BJ (cell line): ENCODE results near the gene CSRNP3. TPM values are rescaled to one million over a fixed set of nuclear protein-coding genes. Genes with fewer than 3 reads are reported as not detected.

Experiments used
- CTCF ChIA-PET: fragments of 350-600 bp; formaldehyde crosslinking; extraction: SDS; loops from one replicate; lab custom pipeline; 2021; ENCODE audit warnings: antibody characterized with exemption, inconsistent platforms; lab: Yijun Ruan, JAX
- POLR2A ChIA-PET: fragments of 300-600 bp; sonication (Branson Sonifier 250); formaldehyde crosslinking; extraction: SDS; loops from one replicate; lab custom pipeline; 2021; ENCODE audit warnings: antibody characterized with exemption; lab: Charles Lee
- DNase-seq: peaks from one replicate; pipeline ENCODE4 v3.0.0-alpha.2; 2011; ENCODE audit warnings: low read depth
- H3K27me3 ChIP-seq: 2 replicates; pipeline ENCODE4 v1.6.0; 2011; ENCODE audit warnings: low read length; ENCODE audit not compliant: control insufficient read depth, insufficient read depth
- H3K36me3 ChIP-seq: 2 replicates; pipeline ENCODE4 v1.5.1; 2011; ENCODE audit warnings: low read length; ENCODE audit not compliant: control insufficient read depth, insufficient read depth
- H3K4me3 ChIP-seq: 2 replicates; pipeline ENCODE4 v1.5.1; 2011; ENCODE audit warnings: low read depth, mild to moderate bottlenecking, control low read depth, low read length
- CTCF ChIP-seq: IDR thresholded peaks from 2 replicates; pipeline ENCODE4 v1.5.1; 2011; ENCODE audit warnings: low read depth, mild to moderate bottlenecking, control low read depth, inconsistent platforms, low read length, moderate library complexity; ENCODE audit not compliant: insufficient read depth
- polyA minus RNA-seq: library from RNA; depleted of rRNA, polyadenylated mRNA; stranded (reverse); fragments of >200 nt; gene quantifications from 2 replicates; pipeline ENCODE4 v1.2.3, GENCODE V29; 2011; rRNA and poly(A)+ RNA removed
- polyA plus RNA-seq: library from polyadenylated mRNA; depleted of rRNA; stranded (reverse); fragments of >200 nt; gene quantifications from 2 replicates; pipeline ENCODE4 v1.2.3, GENCODE V29; 2011; rRNA removed

The CSRNP3 gene, protein sequence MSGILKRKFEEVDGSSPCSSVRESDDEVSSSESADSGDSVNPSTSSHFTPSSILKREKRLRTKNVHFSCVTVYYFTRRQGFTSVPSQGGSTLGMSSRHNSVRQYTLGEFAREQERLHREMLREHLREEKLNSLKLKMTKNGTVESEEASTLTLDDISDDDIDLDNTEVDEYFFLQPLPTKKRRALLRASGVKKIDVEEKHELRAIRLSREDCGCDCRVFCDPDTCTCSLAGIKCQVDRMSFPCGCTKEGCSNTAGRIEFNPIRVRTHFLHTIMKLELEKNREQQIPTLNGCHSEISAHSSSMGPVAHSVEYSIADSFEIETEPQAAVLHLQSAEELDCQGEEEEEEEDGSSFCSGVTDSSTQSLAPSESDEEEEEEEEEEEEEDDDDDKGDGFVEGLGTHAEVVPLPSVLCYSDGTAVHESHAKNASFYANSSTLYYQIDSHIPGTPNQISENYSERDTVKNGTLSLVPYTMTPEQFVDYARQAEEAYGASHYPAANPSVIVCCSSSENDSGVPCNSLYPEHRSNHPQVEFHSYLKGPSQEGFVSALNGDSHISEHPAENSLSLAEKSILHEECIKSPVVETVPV
- 0.18 and 0.23 TPM in 2 replicates for polyA plus RNA-seq
- 0.46 and 0.62 TPM in 2 replicates for polyA minus RNA-seq

- TF ChIP-seq CTCF, result 0 out of 2 replicates have a peak, but pooled peaks have one; percentile 6
- CTCF ChIA-PET, result interaction anchor here (0.7 to 1.1 kb wide), 2 partner anchors 10 to 132 kb away, joined by 3 to 4 read pairs; no protein-coding TSS in a partner anchor
Measured at GRCh38 chr2:165469417-165469816, at the start of gene CSRNP3. CSRNP3 (plus strand) TSS chr2:165469698; CDS start chr2:165595066, 125,368 bp downstream.

GRCh38 chr2:165420231-165420630 lies 49.3 kb upstream of the CSRNP3 start:
- ChIA-PET POLR2A (no interaction called here), CTCF (interaction anchor here (0.6 kb wide), 1 partner anchor 30 kb away, joined by 3 read pairs; no protein-coding TSS in a partner anchor)
- H3K4me3 ChIP-seq, result no peak overlapping the region
- H3K36me3 ChIP-seq, result no peaks in the 10 kb centered on the region
- no peaks in the 10 kb centered on the region for H3K27me3 ChIP-seq
- no peak for TF ChIP-seq CTCF
- DNase-seq, result no peak

More at GRCh38 chr2:165469417-165469816, at the start of gene CSRNP3:
- H3K4me3 ChIP-seq, result peak within 1 kb of the TSS; percentile 48
- H3K27me3 ChIP-seq, result no peaks in the 10 kb centered on the region
- POLR2A ChIA-PET, result no interaction called here
- no peaks in the 10 kb centered on the region for H3K36me3 ChIP-seq
- DNase-seq, result peak; percentile 43

DNA sequence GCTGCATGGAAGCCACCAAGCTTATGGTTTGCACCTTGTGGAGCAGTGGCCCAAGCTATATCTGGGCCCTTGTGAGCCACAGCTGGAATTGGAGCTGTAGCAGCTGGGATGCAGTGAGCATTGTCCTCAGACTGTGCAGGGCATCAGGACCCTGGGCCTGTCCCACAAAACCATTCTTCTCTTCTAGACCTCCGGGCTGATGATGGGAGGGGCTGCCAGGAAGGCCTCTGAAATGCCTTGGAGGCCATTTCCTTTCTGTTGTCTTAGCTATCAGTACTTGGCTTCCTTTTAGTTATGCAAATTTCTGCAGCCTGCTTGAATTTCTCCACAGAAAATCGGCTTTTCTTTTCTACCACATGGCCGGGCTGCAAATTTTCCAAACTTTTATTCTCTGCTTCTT lies 46.4 kb upstream of the CSRNP3 start:
- Histone ChIP-seq H3K27me3 (no peaks in the 10 kb centered on the region), H3K4me3 (no peak overlapping the region), H3K36me3 (no peaks in the 10 kb centered on the region)
- ChIA-PET POLR2A (no interaction called here), CTCF (no interaction called here)
- no peak for TF ChIP-seq CTCF
- DNase-seq, result no peak

- no peak for DNase-seq
- ChIA-PET CTCF (interaction anchor here (1.0 to 1.1 kb wide), 2 partner anchors 23 to 449 kb away, joined by 3 to 5 read pairs; no protein-coding TSS in a partner anchor), POLR2A (no interaction called here)
- no peaks in the 10 kb centered on the region for H3K27me3 ChIP-seq
- TF ChIP-seq CTCF, result no peak
- H3K4me3 ChIP-seq, result no peak overlapping the region
- H3K36me3 ChIP-seq, result no peaks in the 10 kb centered on the region
Measured at GRCh38 chr2:165425556-165425955, 43.9 kb upstream of the CSRNP3 start.

GRCh38 chr2:165427686-165428085 lies 41.8 kb upstream of the CSRNP3 start:
- Histone ChIP-seq H3K36me3 (no peaks in the 10 kb centered on the region), H3K4me3 (no peak overlapping the region), H3K27me3 (no peaks in the 10 kb centered on the region)
- ChIA-PET POLR2A (interaction anchor here (0.5 kb wide), 1 partner anchor 187 kb away, joined by 3 read pairs; no protein-coding TSS in a partner anchor), CTCF (no interaction called here)
- DNase-seq, result no peak
- TF ChIP-seq CTCF, result no peak
